ENCODE data around the gene ROBO3.

- TF ChIP-seq EZH2 (IDR thresholded peaks at IDR 0.05; ENCODE audit: insufficient read depth, poor library complexity, severe bottlenecking) = no peak
- no peak for TF ChIP-seq EZH2phosphoT487 (IDR thresholded peaks at IDR 0.05; ENCODE audit: insufficient read depth, low read depth)
These were observed 48.2 kb upstream of the ROBO3 start for GRCh38 chr11:124817036-124817435.

All from GM23248 (cell line).